ENCODE data around the gene IMMP2L. TPM values are rescaled to one million over a fixed set of nuclear protein-coding genes. Genes with fewer than 3 reads are reported as not detected.

The IMMP2L gene
- total RNA-seq, 1 experiment from 2014 or later: 17.2 TPM

- Histone ChIP-seq H3K79me2 (ENCODE audit: low read length) (no peaks in the 10 kb centered on the region), H3K9me3 (ENCODE audit: low read length) (no peaks in the 10 kb centered on the region; the same call in 1 of the 2 replicates), H3K36me3 (ENCODE audit: insufficient read depth, low read length) (no peaks in the 10 kb centered on the region), H3K9me2 (replicated peaks; ENCODE audit: insufficient read depth, low read length) (no peaks in the 10 kb centered on the region), H3K9ac (ENCODE audit: low read length) (no peak overlapping the region), H2AFZ (ENCODE audit: low read length) (no peak overlapping the region), H3K27ac (ENCODE audit: low read length) (no peak overlapping the region), H3K27me3 (ENCODE audit: low read length) (no peaks in the 10 kb centered on the region), H3K4me2 (ENCODE audit: low read depth, low read length, poor library complexity, severe bottlenecking) (no peak overlapping the region), H3K4me3 (ENCODE audit: low read length) (no peak overlapping the region), H4K20me1 (ENCODE audit: insufficient read depth, low read depth, low read length) (no peaks in the 10 kb centered on the region), H3K4me1 (ENCODE audit: low read length) (no peaks in the 10 kb centered on the region)
- DNase-seq: no peak
Measured at GRCh38 chr7:110633313-110633712, 929.0 kb downstream of the IMMP2L start.

- no peak overlapping the region for H3K27ac ChIP-seq (ENCODE audit: low read length)
- H4K20me1 ChIP-seq (ENCODE audit: insufficient read depth, low read depth, low read length): no peaks in the 10 kb centered on the region
- H3K4me2 ChIP-seq (ENCODE audit: low read depth, low read length, poor library complexity, severe bottlenecking): no peak overlapping the region
- H3K27me3 ChIP-seq (ENCODE audit: low read length): no peaks in the 10 kb centered on the region
- no peak overlapping the region for H2AFZ ChIP-seq (ENCODE audit: low read length)
- no peaks in the 10 kb centered on the region for H3K36me3 ChIP-seq (ENCODE audit: insufficient read depth, low read length)
- no peak overlapping the region for H3K4me3 ChIP-seq (ENCODE audit: low read length)
- no peak for DNase-seq
- no peaks in the 10 kb centered on the region for H3K9me3 ChIP-seq (ENCODE audit: low read length)
- H3K4me1 ChIP-seq (ENCODE audit: low read length): no peaks in the 10 kb centered on the region
- no peak overlapping the region for H3K9ac ChIP-seq (ENCODE audit: low read length)
- no peaks in the 10 kb centered on the region for H3K79me2 ChIP-seq (ENCODE audit: low read length)
- H3K9me2 ChIP-seq (replicated peaks; ENCODE audit: insufficient read depth, low read length): no peaks in the 10 kb centered on the region
Measured at GRCh38 chr7:110626414-110626813, 935.9 kb downstream of the IMMP2L start.

GRCh38 chr7:110625294-110625693 is 937.0 kb downstream of the IMMP2L start:
- Histone ChIP-seq H3K79me2 (ENCODE audit: low read length) (no peaks in the 10 kb centered on the region), H3K4me2 (ENCODE audit: low read depth, low read length, poor library complexity, severe bottlenecking) (no peak overlapping the region), H3K9me2 (replicated peaks; ENCODE audit: insufficient read depth, low read length) (no peaks in the 10 kb centered on the region), H4K20me1 (ENCODE audit: insufficient read depth, low read depth, low read length) (no peaks in the 10 kb centered on the region), H3K27ac (ENCODE audit: low read length) (no peak overlapping the region), H3K36me3 (ENCODE audit: insufficient read depth, low read length) (no peaks in the 10 kb centered on the region), H3K4me3 (ENCODE audit: low read length) (no peak overlapping the region), H3K4me1 (ENCODE audit: low read length) (no peaks in the 10 kb centered on the region), H2AFZ (ENCODE audit: low read length) (no peak overlapping the region), H3K9ac (ENCODE audit: low read length) (no peak overlapping the region), H3K9me3 (ENCODE audit: low read length) (no peaks in the 10 kb centered on the region), H3K27me3 (ENCODE audit: low read length) (no peaks in the 10 kb centered on the region)
- DNase-seq: no peak

- H3K4me3 ChIP-seq (ENCODE audit: low read length): no peak overlapping the region
- no peaks in the 10 kb centered on the region for H3K27me3 ChIP-seq (ENCODE audit: low read length)
- DNase-seq: no peak
- no peaks in the 10 kb centered on the region for H3K9me3 ChIP-seq (ENCODE audit: low read length)
- no peaks in the 10 kb centered on the region for H4K20me1 ChIP-seq (ENCODE audit: insufficient read depth, low read depth, low read length)
- H3K27ac ChIP-seq (ENCODE audit: low read length): no peak overlapping the region
- no peaks in the 10 kb centered on the region for H3K9me2 ChIP-seq (replicated peaks; ENCODE audit: insufficient read depth, low read length)
- no peak overlapping the region for H3K9ac ChIP-seq (ENCODE audit: low read length)
- no peak overlapping the region for H2AFZ ChIP-seq (ENCODE audit: low read length)
- H3K4me2 ChIP-seq (ENCODE audit: low read depth, low read length, poor library complexity, severe bottlenecking): no peak overlapping the region
- H3K79me2 ChIP-seq (ENCODE audit: low read length): no peaks in the 10 kb centered on the region
- no peaks in the 10 kb centered on the region for H3K4me1 ChIP-seq (ENCODE audit: low read length)
- no peaks in the 10 kb centered on the region for H3K36me3 ChIP-seq (ENCODE audit: insufficient read depth, low read length)
Measured at GRCh38 chr7:110623436-110623835, 938.9 kb downstream of the IMMP2L start.

GRCh38 chr7:110621289-110621688 is 941.0 kb downstream of the IMMP2L start:
- no peaks in the 10 kb centered on the region for H3K36me3 ChIP-seq (ENCODE audit: insufficient read depth, low read length)
- H3K4me2 ChIP-seq (ENCODE audit: low read depth, low read length, poor library complexity, severe bottlenecking): no peak overlapping the region
- H3K79me2 ChIP-seq (ENCODE audit: low read length): no peaks in the 10 kb centered on the region
- no peak overlapping the region for H3K4me3 ChIP-seq (ENCODE audit: low read length)
- H3K4me1 ChIP-seq (ENCODE audit: low read length): no peaks in the 10 kb centered on the region
- no peaks in the 10 kb centered on the region for H3K9me2 ChIP-seq (replicated peaks; ENCODE audit: insufficient read depth, low read length)
- H4K20me1 ChIP-seq (ENCODE audit: insufficient read depth, low read depth, low read length): no peaks in the 10 kb centered on the region
- DNase-seq: no peak
- no peak overlapping the region for H3K27ac ChIP-seq (ENCODE audit: low read length)
- H3K9me3 ChIP-seq (ENCODE audit: low read length): no peaks in the 10 kb centered on the region
- no peaks in the 10 kb centered on the region for H3K27me3 ChIP-seq (ENCODE audit: low read length)
- H3K9ac ChIP-seq (ENCODE audit: low read length): no peak overlapping the region
- no peak overlapping the region for H2AFZ ChIP-seq (ENCODE audit: low read length)

- no peak overlapping the region for H3K4me2 ChIP-seq (ENCODE audit: low read depth, low read length, poor library complexity, severe bottlenecking)
- H3K4me3 ChIP-seq (ENCODE audit: low read length): no peak overlapping the region
- H3K9me2 ChIP-seq (replicated peaks; ENCODE audit: insufficient read depth, low read length): no peaks in the 10 kb centered on the region
- H2AFZ ChIP-seq (ENCODE audit: low read length): no peak overlapping the region
- no peak overlapping the region for H3K27ac ChIP-seq (ENCODE audit: low read length)
- H4K20me1 ChIP-seq (ENCODE audit: insufficient read depth, low read depth, low read length): no peaks in the 10 kb centered on the region
- no peaks in the 10 kb centered on the region for H3K79me2 ChIP-seq (ENCODE audit: low read length)
- H3K27me3 ChIP-seq (ENCODE audit: low read length): no peaks in the 10 kb centered on the region
- no peak for DNase-seq
- H3K4me1 ChIP-seq (ENCODE audit: low read length): no peaks in the 10 kb centered on the region
- H3K9me3 ChIP-seq (ENCODE audit: low read length): peaks cover 3% of the 10 kb centered on the region; the same call in 1 of the 2 replicates
- no peak overlapping the region for H3K9ac ChIP-seq (ENCODE audit: low read length)
- H3K36me3 ChIP-seq (ENCODE audit: insufficient read depth, low read length): no peaks in the 10 kb centered on the region
Measured at GRCh38 chr7:110620110-110620735, 942.1 kb downstream of the IMMP2L start.

Small RNA genes within 50 kb of the gene (small RNA-seq; reads per million reads assigned to genes)
- not detected for gene AC003989.2

Data from Karpas-422 (cell line).